Measurements from ENCODE around the gene TUBA4B.
A peak's percentile ranks its signal among the peaks of the same experiment; 100 is the strongest.

TUBA4B gene

DNA sequence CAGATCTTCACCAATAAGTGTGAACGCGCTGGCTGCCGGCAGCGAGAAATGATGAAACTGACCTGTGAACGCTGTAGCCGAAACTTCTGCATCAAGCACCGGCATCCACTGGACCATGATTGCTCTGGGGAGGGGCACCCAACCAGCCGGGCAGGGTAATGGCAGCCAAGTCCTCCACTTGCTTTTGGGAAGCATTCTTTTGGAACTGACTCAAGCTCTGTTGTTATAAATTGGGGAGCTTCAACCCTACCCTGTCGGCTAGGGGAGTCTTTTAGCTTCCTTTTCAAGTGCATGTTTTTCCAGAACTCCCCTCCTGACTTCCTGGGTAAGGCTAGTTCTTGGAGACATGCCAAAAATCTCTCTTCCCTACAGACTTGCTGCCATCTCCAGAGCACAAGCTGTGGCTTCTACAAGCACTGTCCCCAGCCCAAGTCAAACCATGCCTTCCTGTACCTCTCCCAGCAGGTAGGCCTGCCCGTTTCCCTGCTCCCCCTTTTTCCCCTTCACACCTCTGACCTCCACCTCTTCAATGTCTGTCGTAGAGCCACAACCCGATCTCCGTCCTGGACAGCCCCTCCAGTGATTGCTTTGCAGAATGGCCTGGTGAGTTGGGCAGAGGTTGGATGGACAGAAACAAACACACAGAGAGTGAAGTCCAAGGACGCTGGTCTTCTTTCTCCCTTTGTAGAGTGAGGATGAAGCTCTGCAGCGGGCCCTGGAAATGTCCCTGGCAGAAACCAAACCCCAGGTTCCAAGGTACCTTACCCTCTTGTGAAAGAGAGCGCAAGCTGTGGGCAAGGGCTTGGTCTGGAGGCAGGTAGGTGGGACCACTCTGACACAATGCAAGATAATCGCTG lies 44.9 kb upstream of the TUBA4B start:
- no peak for TF ChIP-seq ZFX (IDR thresholded peaks at IDR 0.05; ENCODE audit: borderline replicate concordance)
- TF ChIP-seq, protein P1, sequence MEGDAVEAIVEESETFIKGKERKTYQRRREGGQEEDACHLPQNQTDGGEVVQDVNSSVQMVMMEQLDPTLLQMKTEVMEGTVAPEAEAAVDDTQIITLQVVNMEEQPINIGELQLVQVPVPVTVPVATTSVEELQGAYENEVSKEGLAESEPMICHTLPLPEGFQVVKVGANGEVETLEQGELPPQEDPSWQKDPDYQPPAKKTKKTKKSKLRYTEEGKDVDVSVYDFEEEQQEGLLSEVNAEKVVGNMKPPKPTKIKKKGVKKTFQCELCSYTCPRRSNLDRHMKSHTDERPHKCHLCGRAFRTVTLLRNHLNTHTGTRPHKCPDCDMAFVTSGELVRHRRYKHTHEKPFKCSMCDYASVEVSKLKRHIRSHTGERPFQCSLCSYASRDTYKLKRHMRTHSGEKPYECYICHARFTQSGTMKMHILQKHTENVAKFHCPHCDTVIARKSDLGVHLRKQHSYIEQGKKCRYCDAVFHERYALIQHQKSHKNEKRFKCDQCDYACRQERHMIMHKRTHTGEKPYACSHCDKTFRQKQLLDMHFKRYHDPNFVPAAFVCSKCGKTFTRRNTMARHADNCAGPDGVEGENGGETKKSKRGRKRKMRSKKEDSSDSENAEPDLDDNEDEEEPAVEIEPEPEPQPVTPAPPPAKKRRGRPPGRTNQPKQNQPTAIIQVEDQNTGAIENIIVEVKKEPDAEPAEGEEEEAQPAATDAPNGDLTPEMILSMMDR (IDR thresholded peaks at IDR 0.05), result no peak
- peak overlapping the region; percentile 92 for H3K27ac ChIP-seq

DNA sequence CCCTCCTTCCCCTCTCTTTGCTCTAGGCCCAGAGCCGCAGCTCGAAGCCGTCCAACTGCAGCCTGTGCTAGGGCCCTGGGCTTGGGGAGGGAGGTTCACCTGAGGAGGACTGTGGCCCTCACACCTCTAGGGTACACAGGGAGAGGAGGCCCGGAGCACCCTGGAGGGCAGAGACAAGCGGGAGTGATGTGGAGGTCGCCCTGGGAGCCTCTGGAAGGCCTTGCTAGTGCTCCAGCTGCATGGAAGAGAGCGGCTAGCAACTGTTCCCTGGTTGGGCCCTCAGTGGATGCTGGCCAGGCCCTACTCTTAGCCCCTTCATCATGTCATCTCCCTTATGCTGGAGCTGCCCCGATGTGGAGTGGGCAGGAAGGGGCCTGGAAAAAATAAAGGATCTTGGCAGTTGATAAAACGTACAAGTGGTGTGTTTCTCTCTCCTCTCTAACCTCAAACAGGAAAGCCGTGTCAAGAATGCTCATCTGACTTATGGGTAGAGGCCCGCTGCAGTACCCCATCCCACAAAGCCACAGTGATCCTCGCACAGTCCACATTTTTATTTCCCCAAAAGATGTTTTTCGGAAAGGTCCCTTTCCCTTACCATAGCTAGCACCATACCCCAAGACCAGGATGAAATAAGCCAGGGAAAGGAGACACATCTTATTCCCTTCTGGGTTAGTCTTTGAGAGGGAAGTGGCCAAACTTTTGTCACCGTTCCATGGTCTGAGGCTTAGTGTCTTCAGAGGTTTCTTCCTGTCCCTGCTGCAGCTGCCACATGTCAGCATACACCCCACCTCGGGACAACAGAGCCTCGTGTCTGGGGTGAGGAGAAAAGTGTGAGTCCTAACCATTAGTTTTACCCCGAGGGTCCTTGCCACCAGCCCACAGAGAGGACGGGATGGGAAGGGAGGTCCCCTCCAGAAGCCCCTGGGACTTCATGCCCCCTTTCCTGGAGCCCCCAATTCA lies 43.5 kb upstream of the TUBA4B start:
- H3K27ac ChIP-seq, result peak overlapping the region; percentile 92
- no peak for TF ChIP-seq ZFX (IDR thresholded peaks at IDR 0.05; ENCODE audit: borderline replicate concordance)

DNA sequence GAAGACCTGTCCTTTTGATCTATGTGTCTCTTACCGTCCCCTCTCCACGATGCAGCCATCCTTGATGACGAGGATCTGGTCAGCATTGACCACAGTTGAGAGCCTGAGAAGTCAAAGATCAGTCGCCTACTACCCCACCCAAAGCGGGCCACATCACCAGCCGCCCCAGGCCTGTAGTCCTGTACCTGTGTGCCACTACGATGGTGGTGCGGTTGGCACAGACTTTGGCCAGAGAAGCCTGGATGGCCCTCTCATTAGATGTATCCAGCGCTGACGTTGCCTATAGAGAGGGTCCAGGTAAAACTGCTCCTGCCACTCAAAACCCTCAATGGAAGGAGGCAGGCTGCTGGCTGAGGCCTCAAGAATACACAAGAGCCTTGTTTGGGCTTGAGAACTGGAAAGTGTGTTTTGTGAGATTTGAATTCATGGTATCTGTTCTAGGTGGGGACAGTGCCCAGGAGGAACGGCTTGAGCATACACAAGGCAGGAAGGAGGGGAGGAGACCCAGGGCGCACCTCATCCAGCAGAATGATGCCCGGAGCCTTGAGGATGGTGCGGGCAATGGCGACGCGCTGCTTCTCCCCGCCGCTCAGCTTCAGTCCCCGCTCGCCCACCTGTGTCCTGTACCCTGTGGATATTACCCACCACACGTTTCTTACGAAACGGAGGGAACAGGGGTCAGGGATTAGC lies 42.7 kb upstream of the TUBA4B start:
- no peak for TF ChIP-seq ZFX (IDR thresholded peaks at IDR 0.05; ENCODE audit: borderline replicate concordance)
- TF ChIP-seq, protein P1 (IDR thresholded peaks at IDR 0.05), result no peak
- peak overlapping the region; percentile 92; the same call in 1 of the 2 replicates for H3K27ac ChIP-seq

DNA sequence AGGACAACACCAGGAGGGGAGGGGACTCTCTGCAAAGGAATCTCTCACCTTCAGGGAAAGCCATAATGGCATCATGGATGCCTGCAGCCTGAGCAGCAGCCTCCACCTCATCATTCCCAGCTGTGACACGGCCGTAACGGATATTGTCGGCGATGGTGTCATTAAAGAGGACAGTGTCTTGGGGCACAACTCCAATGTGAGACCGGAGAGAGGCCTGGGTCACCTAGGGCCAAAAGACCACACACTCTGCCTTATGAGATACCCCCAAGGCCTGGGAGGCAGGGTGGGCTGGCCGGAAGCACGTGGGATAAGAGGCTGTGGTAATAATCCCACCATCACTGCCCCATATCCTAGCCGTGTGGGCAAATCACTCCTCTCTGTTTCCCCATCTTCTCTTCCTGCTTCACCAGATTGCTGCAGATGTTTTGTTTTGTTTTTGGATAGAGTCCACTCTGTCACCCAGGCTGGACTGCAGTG lies 42.1 kb upstream of the TUBA4B start:
- no peak for TF ChIP-seq ZFX (IDR thresholded peaks at IDR 0.05; ENCODE audit: borderline replicate concordance)
- TF ChIP-seq, protein P1 (IDR thresholded peaks at IDR 0.05), result no peak
- peak overlapping the region; percentile 6; the same call in 1 of the 2 replicates for H3K27ac ChIP-seq

DNA sequence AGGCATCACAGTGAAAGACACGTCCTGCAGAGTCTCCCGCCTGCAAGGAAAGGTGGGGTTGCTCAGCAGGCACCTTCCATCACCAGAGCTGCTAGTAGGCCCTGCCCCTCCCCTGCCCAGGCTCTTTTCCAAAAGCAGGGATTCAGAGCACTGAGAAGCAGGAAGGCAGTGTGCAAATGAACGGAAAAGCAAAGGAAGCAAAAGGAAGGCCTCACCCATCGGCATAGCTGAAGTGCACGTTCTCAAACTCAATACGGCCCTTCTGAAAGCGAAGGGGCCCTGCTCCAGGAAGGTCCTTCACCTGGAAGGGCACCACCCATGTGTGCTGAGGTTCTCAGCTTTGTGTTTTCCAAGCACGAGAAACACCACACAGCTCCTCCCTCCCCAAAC lies 40.0 kb upstream of the TUBA4B start:
- TF ChIP-seq, protein P1 (IDR thresholded peaks at IDR 0.05), result no peak
- TF ChIP-seq ZFX (IDR thresholded peaks at IDR 0.05; ENCODE audit: borderline replicate concordance), result no peak
- no peak overlapping the region for H3K27ac ChIP-seq

DNA sequence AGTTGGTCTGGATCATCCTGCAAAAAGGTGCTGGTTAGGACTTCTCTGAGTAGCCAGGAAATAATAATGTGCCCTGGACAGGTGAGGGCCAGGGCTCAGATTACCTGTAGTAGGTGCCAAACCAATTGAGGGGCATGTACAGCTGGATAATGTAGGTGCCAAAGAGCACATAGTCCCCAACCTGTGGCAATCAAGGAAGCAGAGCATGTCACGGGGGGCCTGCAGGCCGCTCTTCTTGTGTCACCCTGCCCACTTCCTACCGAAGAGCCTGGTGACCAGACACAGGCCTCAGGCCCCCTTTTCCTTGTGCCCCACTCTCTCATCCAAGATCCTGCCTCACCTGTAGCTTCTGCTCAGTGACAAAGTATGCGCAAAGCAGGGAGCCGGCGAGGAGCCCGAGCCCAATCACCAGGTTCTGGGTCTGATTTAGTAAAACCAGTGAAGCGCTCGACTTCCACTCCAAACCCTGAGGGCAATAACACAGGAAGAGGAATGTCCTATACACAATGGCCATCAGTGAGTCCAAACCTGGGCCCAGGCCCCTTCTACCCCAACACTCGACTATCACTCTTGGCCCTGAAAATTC lies 39.5 kb upstream of the TUBA4B start:
- H3K27ac ChIP-seq, result no peak overlapping the region
- TF ChIP-seq ZFX (IDR thresholded peaks at IDR 0.05; ENCODE audit: borderline replicate concordance), result no peak
- TF ChIP-seq, protein P1 (IDR thresholded peaks at IDR 0.05), result no peak

DNA sequence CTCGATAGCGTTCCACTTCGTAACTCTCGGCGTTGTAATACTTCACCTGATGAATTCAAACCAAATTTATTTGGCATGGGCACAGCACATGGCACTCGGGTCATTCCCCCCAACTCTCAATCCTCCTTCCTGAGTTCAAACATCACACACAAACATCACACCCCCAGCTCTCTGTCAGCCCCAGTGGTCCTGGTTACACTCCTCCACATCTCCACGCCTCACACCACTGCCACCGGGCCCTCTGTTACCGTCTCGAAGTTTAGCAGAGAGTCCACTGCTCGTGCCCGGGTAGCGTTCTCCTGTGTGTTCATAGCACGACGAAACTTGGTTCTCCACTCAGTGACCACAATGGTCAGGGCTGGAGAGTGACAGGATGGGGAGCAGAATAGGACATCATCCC lies 38.9 kb upstream of the TUBA4B start:
- TF ChIP-seq ZFX (IDR thresholded peaks at IDR 0.05; ENCODE audit: borderline replicate concordance), result no peak
- TF ChIP-seq, protein P1 (IDR thresholded peaks at IDR 0.05), result no peak
- no peak overlapping the region for H3K27ac ChIP-seq

Measured in 22Rv1 (cell line).